Thoracic aorta (tissue), 2 donors: ENCODE data around the gene RELL2. TPM values are rescaled to one million over a fixed set of nuclear protein-coding genes. Genes with fewer than 3 reads are reported as not detected.

Source experiments
- ATAC-seq: fragments of 150-250 bp; one replicate; pipeline ENCODE4 v1.8.0; 2017; ENCODE audit warnings: low read depth; ENCODE audit not compliant: insufficient number of reproducible peaks, low FRiP score
- DNase-seq: peaks from one replicate; pipeline ENCODE4 v3.0.0-alpha.2; 2020; ENCODE audit warnings: low spot score
- H3K27ac ChIP-seq, 2 donors: fragments of 200-600 bp; sonication (generic); 1 replicate in 1 of 2; 2 replicates in 1 of 2; pipeline ENCODE4 v1.5.1; 2016; ENCODE audit warnings: mild to moderate bottlenecking in 2 of 2, moderate library complexity in 2 of 2
- H3K27me3 ChIP-seq: fragments of 200-600 bp; sonication (generic); replicated peaks from 2 replicates; pipeline ENCODE4 v1.6.0; 2016; ENCODE audit warnings: mild to moderate bottlenecking; ENCODE audit not compliant: insufficient read depth
- H3K36me3 ChIP-seq: fragments of 200-600 bp; sonication (generic); one replicate; pipeline ENCODE4 v1.5.1; 2016
- H3K4me1 ChIP-seq, 2 donors: fragments of 200-600 bp; sonication (generic); 1 replicate in 1 of 2; 2 replicates in 1 of 2; pipeline versions ENCODE4 v1.5.1 to v1.6.0; 2016; ENCODE audit warnings: low read depth in 2 of 2, mild to moderate bottlenecking in 1 of 2; ENCODE audit not compliant: control insufficient read depth in 1 of 2
- H3K4me3 ChIP-seq: fragments of 200-600 bp; sonication (generic); 2 replicates; pipeline ENCODE4 v1.5.1; 2016; ENCODE audit warnings: mild to moderate bottlenecking
- H3K9me3 ChIP-seq: fragments of 200-600 bp; sonication (generic); 2 replicates; pipeline ENCODE4 v1.5.1; 2016
- CTCF ChIP-seq: fragments of 200-600 bp; sonication (generic); IDR thresholded peaks from one replicate; pipeline ENCODE4 v1.5.1; 2019; ENCODE audit warnings: antibody characterized with exemption
- total RNA-seq, 2 donors: library from RNA; depleted of rRNA; stranded (reverse); fragments of >200 nt; gene quantifications; one replicate each; pipeline versions ENCODE4 v1.1.0 to v1.2.3, GENCODE V29; 2016

The RELL2 gene
- total RNA-seq, 2 donors from 2014 or later = 1.6 to 3.2 TPM

DNA sequence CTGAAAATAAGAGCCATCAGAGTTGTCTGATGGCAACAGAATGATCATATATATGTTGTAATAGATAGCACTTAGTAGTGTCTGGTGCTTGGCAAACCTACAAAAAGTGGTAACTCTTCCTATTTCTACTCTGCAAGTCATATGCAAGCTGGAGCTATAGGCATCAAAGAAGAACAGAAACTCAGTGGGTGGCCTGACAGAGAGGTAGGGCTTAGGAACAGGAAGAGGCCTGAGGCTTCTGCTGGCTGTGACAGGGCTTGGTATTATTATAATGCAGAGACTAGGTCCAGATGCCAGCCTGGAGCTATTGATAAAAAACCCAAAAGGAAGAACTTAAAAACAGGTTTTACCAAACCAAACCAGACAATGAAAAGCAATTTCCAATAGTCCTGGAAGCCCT, 13.6 kb upstream of the RELL2 start:
- H3K4me1 ChIP-seq = peaks cover 0 to 6% of the 10 kb centered on the region in 2 donors
- peaks cover 55% of the 10 kb centered on the region for H3K36me3 ChIP-seq
- TF ChIP-seq CTCF = no peak
- no peaks in the 10 kb centered on the region for H3K9me3 ChIP-seq
- H3K27me3 ChIP-seq = no peaks in the 10 kb centered on the region
- no peak for ATAC-seq
- H3K27ac ChIP-seq = no peak overlapping the region
- no peak for DNase-seq
- no peak overlapping the region for H3K4me3 ChIP-seq

GRCh38 chr5:141623611-141624010, 13.2 kb upstream of the RELL2 start:
- Histone ChIP-seq H3K4me3 (no peak overlapping the region), H3K27me3 (no peaks in the 10 kb centered on the region), H3K9me3 (no peaks in the 10 kb centered on the region), H3K4me1 (peaks cover 0 to 6% of the 10 kb centered on the region in 2 donors), H3K36me3 (peaks cover 59% of the 10 kb centered on the region), H3K27ac (no peak overlapping the region)
- ATAC-seq (no peak), DNase-seq (no peak)
- TF ChIP-seq CTCF = no peak

DNA sequence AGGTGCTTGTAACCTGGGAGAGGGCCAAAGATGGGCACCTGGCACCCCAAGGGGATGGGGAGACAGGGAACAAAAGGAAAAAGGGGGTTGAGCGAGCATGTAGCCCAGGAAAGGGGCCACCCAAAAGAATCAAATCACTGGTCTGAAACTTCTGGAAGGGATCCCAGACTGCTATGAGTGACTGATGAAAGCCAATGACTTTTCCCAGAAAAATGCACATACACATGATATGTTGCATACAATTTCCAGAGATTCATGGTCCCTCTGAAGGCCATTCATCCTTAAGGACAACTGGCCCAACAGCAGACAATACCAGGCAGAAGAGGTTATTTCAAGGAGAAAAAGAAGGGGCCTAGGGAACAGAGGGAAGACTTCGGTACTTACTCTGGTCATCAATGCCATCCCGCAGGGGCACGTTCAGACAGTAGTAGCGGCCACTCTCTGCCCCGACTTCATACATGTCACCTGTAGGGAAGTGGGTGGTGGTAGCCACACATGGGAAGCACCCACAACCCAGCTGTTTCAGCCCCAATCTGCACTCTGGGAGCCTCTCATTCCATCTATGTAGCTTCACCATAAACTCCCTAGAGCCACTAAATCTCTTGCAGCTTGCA, 8.5 kb upstream of the RELL2 start:
- no peak for DNase-seq
- Histone ChIP-seq H3K36me3 (peaks cover 48% of the 10 kb centered on the region), H3K27me3 (no peaks in the 10 kb centered on the region), H3K4me1 (no peaks in the 10 kb centered on the region), H3K9me3 (no peaks in the 10 kb centered on the region), H3K4me3 (no peak overlapping the region), H3K27ac (no peak overlapping the region)
- TF ChIP-seq CTCF = no peak
- no peak for ATAC-seq

GRCh38 chr5:141630570-141631140, 6.1 kb upstream of the RELL2 start:
- Histone ChIP-seq H3K27ac (no peak overlapping the region), H3K9me3 (no peaks in the 10 kb centered on the region), H3K36me3 (peaks cover 34% of the 10 kb centered on the region), H3K27me3 (no peaks in the 10 kb centered on the region), H3K4me3 (no peak overlapping the region), H3K4me1 (peaks cover 6 to 19% of the 10 kb centered on the region in 2 donors)
- TF ChIP-seq CTCF = no peak
- DNase-seq (no peak), ATAC-seq (no peak)

DNA sequence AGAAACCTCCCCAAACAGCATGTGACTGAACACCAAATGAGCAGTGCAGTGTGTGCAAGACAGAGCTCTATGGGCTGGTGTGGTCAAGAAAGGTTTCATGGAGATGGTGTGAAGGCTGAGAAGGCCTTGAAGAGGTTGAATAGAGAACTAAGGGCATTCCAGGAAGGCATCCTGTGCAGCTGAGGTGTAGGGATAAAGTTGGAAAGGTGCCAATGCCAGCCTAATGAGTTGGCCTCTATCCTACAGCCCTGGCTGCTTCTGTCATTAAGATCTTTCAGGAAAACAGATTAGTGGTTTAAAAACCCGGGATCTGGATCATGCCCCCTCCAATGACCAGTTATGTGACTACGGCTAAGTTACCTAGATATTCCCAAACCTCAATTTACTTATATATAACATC, 4.1 kb upstream of the RELL2 start:
- Histone ChIP-seq H3K36me3 (peaks cover 23% of the 10 kb centered on the region), H3K27ac (no peak overlapping the region), H3K27me3 (no peaks in the 10 kb centered on the region), H3K4me1 (peaks cover 9 to 26% of the 10 kb centered on the region in 2 donors), H3K9me3 (no peaks in the 10 kb centered on the region), H3K4me3 (no peak overlapping the region)
- no peak for ATAC-seq
- no peak for TF ChIP-seq CTCF
- DNase-seq = no peak
